Fibroblast of lung (primary cell): ENCODE measurements around the gene TADA2A. TPM values are rescaled to one million over a fixed set of nuclear protein-coding genes. Genes with fewer than 3 reads are reported as not detected.

ENCODE experiments used
- DNase-seq, 2 donors: peaks; one replicate each; pipeline versions ENCODE4 v3.0.0 to v3.0.0-alpha.2; 2010; ENCODE audit warnings: low read depth in 2 of 2
- H2AFZ ChIP-seq: 2 replicates; pipeline ENCODE4 v1.5.1; 2012; ENCODE audit warnings: low read length, control low read depth, inconsistent platforms
- H3K27ac ChIP-seq: 2 replicates; pipeline ENCODE4 v1.5.1; 2011; ENCODE audit warnings: low read length, control low read depth; ENCODE audit not compliant: insufficient read depth
- H3K27me3 ChIP-seq: 2 replicates; pipeline ENCODE4 v1.5.1; 2011; ENCODE audit warnings: mild to moderate bottlenecking, low read length; ENCODE audit not compliant: control insufficient read depth, insufficient read depth
- H3K36me3 ChIP-seq: 2 replicates; pipeline ENCODE4 v1.5.1; 2011; ENCODE audit warnings: low read length; ENCODE audit not compliant: control insufficient read depth, insufficient read depth
- H3K4me1 ChIP-seq: 2 replicates; pipeline ENCODE4 v1.5.1; 2011; ENCODE audit warnings: low read length; ENCODE audit not compliant: control insufficient read depth, insufficient read depth; ENCODE audit errors: extremely low read depth
- H3K4me2 ChIP-seq: 2 replicates; pipeline ENCODE4 v1.5.1; 2011; ENCODE audit warnings: low read length, control low read depth; ENCODE audit not compliant: insufficient read depth; ENCODE audit errors: extremely low read depth
- H3K4me3 ChIP-seq, 4 experiments: fragments of 200-600 bp in 1 of 4; sonication (generic) in 1 of 4; replicated peaks in 1 of 4; 2 replicates each; pipeline ENCODE4 v1.5.1; 2011 to 2016; ENCODE audit warnings: low read length in 4 of 4, low read depth in 3 of 4, mild to moderate bottlenecking in 3 of 4, control low read depth in 2 of 4, inconsistent platforms in 1 of 4, mixed read lengths in 1 of 4; ENCODE audit not compliant: insufficient read depth in 1 of 4; ENCODE audit errors: control extremely low read depth in 1 of 4
- H3K79me2 ChIP-seq: 2 replicates; pipeline ENCODE4 v1.5.1; 2012; ENCODE audit warnings: mild to moderate bottlenecking, low read length, inconsistent platforms; ENCODE audit not compliant: control insufficient read depth, insufficient read depth
- H3K9ac ChIP-seq: 2 replicates; pipeline ENCODE4 v1.5.1; 2011; ENCODE audit warnings: mild to moderate bottlenecking, low read length, control low read depth; ENCODE audit not compliant: insufficient read depth
- H3K9me3 ChIP-seq: 2 replicates; pipeline ENCODE4 v1.5.1; 2012; ENCODE audit warnings: low read depth, low read length; ENCODE audit not compliant: control insufficient read depth, insufficient read depth
- H4K20me1 ChIP-seq: 2 replicates; pipeline ENCODE4 v1.5.1; 2011; ENCODE audit warnings: low read length; ENCODE audit not compliant: control insufficient read depth, insufficient read depth; ENCODE audit errors: extremely low read depth
- CTCF ChIP-seq, 2 donors: IDR thresholded peaks in 1 of 2; conservative IDR thresholded peaks in 1 of 2; 1 replicate in 1 of 2; 2 replicates in 1 of 2; pipeline ENCODE4 v1.5.1; 2011 to 2012; ENCODE audit warnings: low read length in 2 of 2, control low read depth in 1 of 2, inconsistent platforms in 1 of 2, low read depth in 1 of 2, mild to moderate bottlenecking in 1 of 2
- EZH2 ChIP-seq: IDR thresholded peaks from 2 replicates; pipeline ENCODE4 v1.5.1; 2012; ENCODE audit warnings: low read length, control low read depth, mild to moderate bottlenecking; ENCODE audit errors: missing control alignments
- polyA plus RNA-seq, 2 donors: library from polyadenylated mRNA; depleted of rRNA in 1 of 2; stranded (reverse) in 1 of 2; unstranded in 1 of 2; fragments of >200 nt; gene quantifications; 2 replicates each; pipeline ENCODE4 v1.2.1, GENCODE V29; 2011 to 2012; ENCODE audit warnings: missing spikeins in 1 of 2
- total RNA-seq: library from RNA; depleted of rRNA; stranded (reverse); fragments of >200 nt; gene quantifications from 2 replicates; pipeline ENCODE4 v1.2.1, GENCODE V29; 2014

TADA2A gene
- total and polyA plus RNA-seq, 2 donors (not counting 1 experiment from before 2014, with no cell fraction given), result 18.7 to 23.9 TPM

GRCh38 chr17:37388266-37388665 is 18.4 kb upstream of the TADA2A start:
- H3K27ac ChIP-seq, result no peak overlapping the region
- no peaks in the 10 kb centered on the region for H3K9me3 ChIP-seq
- H3K79me2 ChIP-seq, result no peaks in the 10 kb centered on the region
- H3K9ac ChIP-seq, result no peak overlapping the region
- H3K4me1 ChIP-seq, result peaks cover 8% of the 10 kb centered on the region
- no peaks in the 10 kb centered on the region for H3K36me3 ChIP-seq
- TF ChIP-seq CTCF (conservative IDR thresholded peaks at IDR 0.05 in 1 of 2, IDR thresholded peaks at IDR 0.05 in 1 of 2; ENCODE audit: low read depth in 1 of 2, low read length in 2 of 2) (no peak), EZH2 (no peak)
- H4K20me1 ChIP-seq, result no peaks in the 10 kb centered on the region
- H3K4me3 ChIP-seq, result no peak overlapping the region
- peak in 1 of 2 donors; percentile 68 for DNase-seq
- H3K27me3 ChIP-seq, result no peaks in the 10 kb centered on the region
- H2AFZ ChIP-seq, result no peak overlapping the region
- no peak overlapping the region for H3K4me2 ChIP-seq

GRCh38 chr17:37389160-37389559 is 17.5 kb upstream of the TADA2A start:
- no peaks in the 10 kb centered on the region for H4K20me1 ChIP-seq
- no peak for TF ChIP-seq CTCF (conservative IDR thresholded peaks at IDR 0.05 in 1 of 2, IDR thresholded peaks at IDR 0.05 in 1 of 2; ENCODE audit: low read depth in 1 of 2, low read length in 2 of 2)
- no peak for TF ChIP-seq EZH2
- DNase-seq, result no peak
- H3K4me3 ChIP-seq, result no peak overlapping the region
- H3K79me2 ChIP-seq, result no peaks in the 10 kb centered on the region
- H3K4me2 ChIP-seq, result no peak overlapping the region
- no peak overlapping the region for H2AFZ ChIP-seq
- H3K9ac ChIP-seq, result no peak overlapping the region
- no peaks in the 10 kb centered on the region for H3K9me3 ChIP-seq
- H3K27ac ChIP-seq, result no peak overlapping the region
- peaks cover 8% of the 10 kb centered on the region for H3K4me1 ChIP-seq
- no peaks in the 10 kb centered on the region for H3K36me3 ChIP-seq
- H3K27me3 ChIP-seq, result no peaks in the 10 kb centered on the region

- no peaks in the 10 kb centered on the region for H3K36me3 ChIP-seq
- H3K9me3 ChIP-seq, result no peaks in the 10 kb centered on the region
- peak in 1 of 2 donors; percentile 29 for DNase-seq
- no peak overlapping the region for H2AFZ ChIP-seq
- TF ChIP-seq EZH2 (no peak), CTCF (conservative IDR thresholded peaks at IDR 0.05 in 1 of 2, IDR thresholded peaks at IDR 0.05 in 1 of 2; ENCODE audit: low read depth in 1 of 2, low read length in 2 of 2) (no peak)
- H3K79me2 ChIP-seq, result no peaks in the 10 kb centered on the region
- no peak overlapping the region for H3K27ac ChIP-seq
- no peak overlapping the region for H3K9ac ChIP-seq
- no peaks in the 10 kb centered on the region for H3K27me3 ChIP-seq
- H3K4me2 ChIP-seq, result no peak overlapping the region
- no peak overlapping the region for H3K4me3 ChIP-seq
- H4K20me1 ChIP-seq, result no peaks in the 10 kb centered on the region
- peaks cover 8% of the 10 kb centered on the region for H3K4me1 ChIP-seq
These were observed 15.5 kb upstream of the TADA2A start for GRCh38 chr17:37391146-37391545.
